IPS-NIHi7 (cell line): Measurements from ENCODE around the gene C12orf60.

Experiments used
- DNase-seq: peaks from one replicate; pipeline ENCODE4 v3.0.0; 2012; ENCODE audit warnings: mixed read lengths; ENCODE audit errors: extremely low spot score

Gene C12orf60

GRCh38 chr12:14834509-14834908 lies 31.0 kb downstream of the C12orf60 start:
- no peak for DNase-seq

GRCh38 chr12:14836336-14837210 lies 33.1 kb downstream of the C12orf60 start:
- no peak for DNase-seq

- DNase-seq = no peak
These were observed 35.8 kb downstream of the C12orf60 start for GRCh38 chr12:14839262-14839661.

- DNase-seq = no peak
These were observed 37.1 kb downstream of the C12orf60 start for GRCh38 chr12:14840616-14841015.

GRCh38 chr12:14841761-14842160 lies 38.3 kb downstream of the C12orf60 start:
- no peak for DNase-seq

GRCh38 chr12:14842315-14842714 lies 38.8 kb downstream of the C12orf60 start:
- no peak for DNase-seq

DNA sequence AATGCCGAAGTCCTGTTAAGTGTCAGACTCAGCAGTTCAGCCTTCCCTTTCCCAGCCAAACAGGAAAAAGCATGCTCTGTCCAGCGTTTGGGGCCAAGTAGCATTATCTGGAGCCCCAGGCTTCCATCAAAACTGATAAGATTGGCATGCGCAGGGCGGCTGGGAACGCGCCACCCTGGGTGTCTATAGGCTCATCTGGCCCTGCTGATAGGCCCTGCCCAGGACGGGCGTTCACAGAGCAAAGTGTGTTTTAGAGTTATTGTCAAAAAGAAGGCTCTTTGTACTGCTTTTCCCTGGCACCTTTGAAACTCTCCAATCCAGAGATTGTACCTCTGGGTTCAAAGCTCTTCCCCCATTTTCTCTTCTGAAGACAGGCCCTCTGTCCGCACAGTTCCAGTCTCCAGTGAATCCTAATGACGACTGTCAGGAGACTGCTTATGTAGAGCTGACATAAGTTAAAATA lies 40.0 kb downstream of the C12orf60 start, which contains the start of gene ART4:
Gene ART4 (minus strand): TSS at position 102 of the 463 bp plus-strand sequence. CDS start 413 bp downstream, outside the sequence.
- DNase-seq = no peak

DNA sequence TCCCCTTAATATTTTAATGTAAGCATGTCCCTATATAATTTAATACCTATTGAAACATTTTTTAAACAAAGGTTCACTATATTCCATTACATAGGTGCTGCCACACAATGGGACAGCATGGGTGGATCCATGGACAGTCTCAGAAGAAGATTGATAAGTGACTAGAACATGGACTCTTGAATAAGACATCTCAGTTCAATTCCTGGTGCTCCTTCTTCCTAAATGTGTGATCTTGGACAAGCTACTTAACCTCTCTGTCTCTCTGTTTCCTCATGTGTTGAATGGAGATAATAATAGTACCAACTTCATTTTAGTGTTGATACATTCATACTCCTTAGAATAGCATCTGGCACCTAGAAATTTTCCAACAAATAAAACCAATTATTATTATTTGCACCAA lies 40.9 kb downstream of the C12orf60 start:
- no peak for DNase-seq

- DNase-seq = peak; percentile 67
These were observed 41.9 kb downstream of the C12orf60 start for GRCh38 chr12:14845350-14845750.

DNA sequence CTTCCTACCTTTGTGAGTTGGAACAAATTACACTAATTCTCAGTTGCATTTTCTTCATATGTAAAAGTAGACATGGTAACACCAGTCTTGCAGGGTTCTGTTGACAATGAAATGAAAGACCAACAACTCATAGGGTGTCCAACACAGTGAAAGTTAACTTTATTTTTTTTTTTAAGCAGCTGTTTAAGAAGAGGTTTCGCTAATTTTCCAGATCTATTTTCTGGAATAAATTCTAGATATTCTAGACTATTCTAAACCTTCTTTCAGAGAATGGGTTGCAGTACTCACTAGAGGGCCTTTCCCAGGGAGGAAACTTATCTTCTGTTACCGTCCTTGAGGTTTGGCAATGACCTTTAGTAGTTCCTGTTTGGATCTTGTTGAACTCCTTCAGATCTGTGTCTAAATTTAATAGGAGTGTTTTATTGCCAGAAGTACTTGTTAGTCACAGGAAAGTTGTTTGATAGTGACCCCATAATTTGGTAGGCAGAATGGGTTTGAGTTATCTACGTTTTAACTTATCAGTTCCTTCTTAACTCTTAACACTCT lies 42.6 kb downstream of the C12orf60 start:
- DNase-seq = no peak

DNA sequence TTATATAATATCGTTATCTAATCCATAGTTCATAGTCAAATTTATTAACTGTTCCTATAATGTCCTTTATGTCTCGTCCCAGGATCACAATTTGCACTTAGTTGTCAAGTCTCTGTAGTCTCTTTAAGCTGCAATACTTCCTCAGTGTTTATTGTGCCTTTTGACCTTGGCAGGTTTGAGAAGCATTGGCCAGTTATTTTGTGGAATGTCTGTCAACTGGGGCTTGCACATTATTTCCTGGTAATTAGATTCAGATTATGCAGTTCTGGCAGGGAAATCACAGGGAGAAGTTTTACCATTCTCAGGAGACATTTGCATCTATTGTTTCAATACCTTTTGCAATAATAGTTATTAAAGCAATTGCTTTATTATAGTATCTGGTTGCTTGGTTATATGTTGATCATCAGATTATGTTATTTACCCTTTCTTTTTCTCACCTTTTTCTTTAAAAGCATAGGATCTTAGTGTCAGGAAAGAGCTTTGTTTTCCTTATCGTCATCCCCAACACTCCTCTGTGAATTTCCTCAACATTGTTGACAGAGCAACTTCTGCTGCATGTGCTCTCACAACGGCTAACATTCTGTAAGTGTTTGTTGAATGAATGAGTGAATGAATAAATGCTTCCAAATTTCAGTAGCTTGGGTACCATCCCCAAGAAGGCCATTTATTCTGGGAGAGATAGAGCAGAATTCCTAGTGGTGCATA lies 43.6 kb downstream of the C12orf60 start:
- no peak for DNase-seq

DNA sequence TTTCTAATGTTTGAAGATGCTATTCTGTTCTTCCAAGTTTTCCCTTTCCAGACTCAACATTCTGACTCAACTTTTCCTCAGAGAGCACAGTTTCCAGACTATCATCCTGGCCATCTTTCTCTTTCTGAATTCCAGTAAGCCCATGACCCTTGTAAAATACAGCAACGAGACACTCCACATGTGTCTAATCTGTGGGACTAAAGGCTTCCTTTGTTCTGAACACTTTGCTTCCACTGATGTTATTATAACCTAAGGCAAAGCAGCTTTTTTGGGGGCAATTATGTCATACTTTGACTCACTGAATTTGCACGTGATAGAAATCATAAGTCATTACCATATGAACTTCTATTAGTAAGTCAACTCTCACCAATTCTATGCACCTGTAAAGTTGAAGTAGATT lies 46.2 kb downstream of the C12orf60 start:
- DNase-seq = no peak

GRCh38 chr12:14850929-14851663 lies 47.6 kb downstream of the C12orf60 start:
- no peak for DNase-seq

DNA sequence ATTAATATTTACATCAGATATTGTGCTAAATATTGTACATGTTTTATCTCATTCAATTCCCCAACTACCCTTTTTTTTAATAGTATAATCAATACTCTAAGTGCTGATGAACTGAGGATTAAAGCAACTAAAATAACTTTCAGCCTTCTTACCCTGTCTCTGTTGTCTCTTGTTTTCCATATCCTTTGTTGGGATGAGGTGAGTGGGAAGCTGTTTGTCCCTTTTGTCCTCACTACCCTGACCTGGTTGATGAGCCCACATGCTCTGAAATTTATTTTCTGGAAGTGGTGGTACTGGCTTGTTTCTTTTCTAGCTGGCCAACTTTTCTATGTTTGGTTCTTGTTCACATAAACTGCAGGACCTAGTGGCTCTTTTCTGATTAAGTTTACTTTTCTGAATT lies 49.4 kb downstream of the C12orf60 start:
- no peak for DNase-seq

- no peak for DNase-seq
These were observed 50.5 kb downstream of the C12orf60 start for GRCh38 chr12:14853961-14854360.

GRCh38 chr12:14854586-14855183 lies 51.2 kb downstream of the C12orf60 start:
- DNase-seq = no peak

GRCh38 chr12:14858513-14858912 lies 55.0 kb downstream of the C12orf60 start:
- no peak for DNase-seq

DNA sequence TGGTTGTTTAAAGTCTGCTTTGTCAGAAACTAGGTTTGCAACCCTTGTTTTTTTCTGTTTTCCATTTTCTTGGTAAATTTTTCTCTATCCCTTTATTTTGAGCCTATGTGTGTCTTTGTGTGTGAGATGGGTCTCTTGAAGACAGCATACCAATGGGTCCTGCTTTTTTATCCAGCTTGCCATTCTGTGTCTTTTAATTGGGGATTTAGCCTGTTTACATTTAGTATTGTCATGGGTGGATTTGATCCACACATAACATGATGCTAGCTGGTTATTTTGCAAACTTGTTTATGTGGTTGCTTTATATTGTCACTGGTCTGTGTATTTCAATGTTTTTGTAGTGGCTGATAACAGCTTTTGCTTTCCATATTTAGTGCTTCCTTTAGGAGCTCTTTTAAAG lies 57.0 kb downstream of the C12orf60 start:
- no peak for DNase-seq

GRCh38 chr12:14868916-14869506 lies 65.5 kb downstream of the C12orf60 start:
- no peak for DNase-seq

DNA sequence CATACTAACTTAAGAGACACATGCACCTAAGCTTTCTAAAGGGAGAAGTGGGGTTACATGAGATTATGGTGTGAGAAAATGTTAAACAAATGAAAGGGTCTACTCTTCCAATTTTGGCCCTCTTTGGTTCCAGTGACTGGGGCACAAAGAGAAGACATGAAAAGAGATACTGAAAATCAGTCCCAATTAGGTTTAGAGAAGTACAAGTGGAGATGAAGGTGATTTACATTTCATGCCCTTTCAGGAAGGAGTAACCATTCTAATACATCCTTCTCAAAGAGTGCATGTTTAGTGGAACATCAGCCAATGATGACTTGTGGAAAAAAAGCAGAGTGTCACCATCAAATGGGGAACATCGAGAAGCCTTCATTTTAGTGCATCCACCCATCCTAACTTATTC lies 67.8 kb downstream of the C12orf60 start:
- no peak for DNase-seq

DNA sequence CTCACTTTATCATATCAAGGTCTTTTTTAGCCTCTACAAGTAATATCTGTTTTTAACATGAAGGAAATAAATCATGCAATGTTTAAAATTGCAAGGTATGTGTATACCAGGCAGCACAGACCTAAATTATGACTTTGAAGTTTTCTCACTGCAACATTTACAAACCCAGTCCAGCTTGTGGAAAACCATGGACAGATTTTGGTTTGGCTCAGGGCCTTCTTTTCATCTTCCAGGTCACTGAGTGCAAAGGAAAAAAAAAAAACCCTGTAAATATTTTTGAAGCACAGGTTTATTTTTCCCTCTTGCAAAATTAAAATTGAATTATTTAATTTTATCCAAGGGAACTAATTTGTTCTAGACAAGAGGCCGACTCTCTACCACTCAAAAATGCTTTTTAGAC lies 68.4 kb downstream of the C12orf60 start:
- DNase-seq = no peak
